GM18519 (cell line): Measurements from ENCODE around the gene ELAVL3.
"Not testable (repeated sequence)": the region's sequence is repeated elsewhere in the genome, so short reads cannot be mapped to it uniquely, and the experiment has no call there.

ENCODE experiments used
- ATAC-seq: cut with Tn5 transposase; IDR thresholded peaks from one replicate; pipeline ENCODE4 v1.9.1; 2021; ENCODE audit warnings: mild to moderate bottlenecking, moderate library complexity; ENCODE audit not compliant: unreplicated experiment, low FRiP score

ELAVL3 gene

GRCh38 chr19:11489378-11489777 is 8.5 kb upstream of the ELAVL3 start:
- no peak for ATAC-seq

GRCh38 chr19:11486661-11487503 is 6.0 kb upstream of the ELAVL3 start:
- ATAC-seq, result no peak

- no peak for ATAC-seq
Measured at GRCh38 chr19:11485245-11485837, 4.5 kb upstream of the ELAVL3 start.

GRCh38 chr19:11483366-11484111 is 2.7 kb upstream of the ELAVL3 start:
- no peak for ATAC-seq

GRCh38 chr19:11482384-11483050 is 1.7 kb upstream of the ELAVL3 start:
- ATAC-seq, result peak; percentile 32

GRCh38 chr19:11481534-11482383 is 913 bp upstream of the ELAVL3 start:
- peak; percentile 41 for ATAC-seq

GRCh38 chr19:11479898-11480714 is 740 bp downstream of the ELAVL3 start:
- ATAC-seq, result no peak

- ATAC-seq, result no peak
Measured at GRCh38 chr19:11479090-11479897, 1.6 kb downstream of the ELAVL3 start.

- ATAC-seq, result no peak
Measured at GRCh38 chr19:11478167-11479089, 2.4 kb downstream of the ELAVL3 start.

- no peak for ATAC-seq
Measured at GRCh38 chr19:11475861-11476260, 5.0 kb downstream of the ELAVL3 start.

GRCh38 chr19:11475343-11475742 is 5.5 kb downstream of the ELAVL3 start:
- not testable (repeated sequence) for ATAC-seq

GRCh38 chr19:11473725-11474124 is 7.1 kb downstream of the ELAVL3 start:
- no peak for ATAC-seq

GRCh38 chr19:11468266-11468845 is 12.5 kb downstream of the ELAVL3 start:
- not testable (repeated sequence) for ATAC-seq

GRCh38 chr19:11465600-11465999 is 15.2 kb downstream of the ELAVL3 start:
- ATAC-seq, result no peak

GRCh38 chr19:11464333-11465265 is 16.2 kb downstream of the ELAVL3 start:
- no peak for ATAC-seq

- ATAC-seq, result no peak
Measured at GRCh38 chr19:11463391-11463790, 17.5 kb downstream of the ELAVL3 start.
